GM19240 (cell line): ENCODE data around the gene FOXO1.

Experiments used
- DNase-seq: peaks from one replicate; pipeline ENCODE4 v3.0.0; 2011; ENCODE audit warnings: low spot score; ENCODE audit not compliant: insufficient read length

The FOXO1 gene

GRCh38 chr13:40639221-40639681 is 27.2 kb downstream of the FOXO1 start:
- no peak for DNase-seq

GRCh38 chr13:40637643-40638042 is 28.8 kb downstream of the FOXO1 start:
- no peak for DNase-seq

- no peak for DNase-seq
These were observed 31.0 kb downstream of the FOXO1 start for GRCh38 chr13:40635315-40635995.

- DNase-seq: no peak
These were observed 33.5 kb downstream of the FOXO1 start for GRCh38 chr13:40632915-40633314.

- no peak for DNase-seq
These were observed 34.8 kb downstream of the FOXO1 start for GRCh38 chr13:40631605-40632004.

- DNase-seq: no peak
These were observed 36.6 kb downstream of the FOXO1 start for GRCh38 chr13:40629678-40630384.

- no peak for DNase-seq
These were observed 39.5 kb downstream of the FOXO1 start for GRCh38 chr13:40626977-40627376.

- no peak for DNase-seq
These were observed 39.9 kb downstream of the FOXO1 start for GRCh38 chr13:40626561-40626960.

GRCh38 chr13:40624986-40625385 is 41.5 kb downstream of the FOXO1 start:
- DNase-seq: no peak

- DNase-seq: no peak
These were observed 42.1 kb downstream of the FOXO1 start for GRCh38 chr13:40624383-40624782.

- no peak for DNase-seq
These were observed 43.7 kb downstream of the FOXO1 start for GRCh38 chr13:40622761-40623160.

GRCh38 chr13:40622246-40622645 is 44.2 kb downstream of the FOXO1 start:
- no peak for DNase-seq

GRCh38 chr13:40619479-40619814 is 47.0 kb downstream of the FOXO1 start:
- DNase-seq: no peak

GRCh38 chr13:40618581-40619478 is 47.6 kb downstream of the FOXO1 start:
- no peak for DNase-seq

- DNase-seq: no peak
These were observed 48.6 kb downstream of the FOXO1 start for GRCh38 chr13:40617801-40618356.

GRCh38 chr13:40615619-40616018 is 50.8 kb downstream of the FOXO1 start:
- no peak for DNase-seq

- no peak for DNase-seq
These were observed 52.5 kb downstream of the FOXO1 start for GRCh38 chr13:40613914-40614313.

GRCh38 chr13:40613192-40613818 is 53.1 kb downstream of the FOXO1 start:
- DNase-seq: peak; percentile 43

GRCh38 chr13:40612041-40612440 is 54.4 kb downstream of the FOXO1 start:
- DNase-seq: no peak

- no peak for DNase-seq
These were observed 54.8 kb downstream of the FOXO1 start for GRCh38 chr13:40611635-40612034.

- no peak for DNase-seq
These were observed 55.4 kb downstream of the FOXO1 start for GRCh38 chr13:40611004-40611403.
